SK-N-SH (cell line): ENCODE results near the gene XIRP2. TPM values are rescaled to one million over a fixed set of nuclear protein-coding genes. Genes with fewer than 3 reads are reported as not detected.

Experiments
- CTCF ChIA-PET: fragments of 300-600, 350-600 bp; formaldehyde crosslinking; extraction: SDS; loops from one replicate; lab custom pipeline; 2021; lab: Yijun Ruan, JAX
- POLR2A ChIA-PET: fragments of 350-600 bp; sonication (Branson Sonifier 250); formaldehyde crosslinking; extraction: SDS; loops from one replicate; lab custom pipeline; 2020; ENCODE audit warnings: antibody characterized with exemption, inconsistent platforms; lab: Yijun Ruan, JAX
- DNase-seq: peaks from one replicate; pipeline ENCODE4 v3.0.0; 2012
- H2AFZ ChIP-seq: fragments of 200-600 bp; sonication (generic); 2 replicates; pipeline ENCODE4 v1.8.1; 2016; ENCODE audit warnings: antibody characterized with exemption, mild to moderate bottlenecking, low read depth
- H3F3A ChIP-seq: fragments of 200-600 bp; sonication (generic); replicated peaks from 2 replicates; pipeline ENCODE3; 2016; ENCODE audit warnings: antibody characterized with exemption, mild to moderate bottlenecking; ENCODE audit not compliant: insufficient read depth
- H3K27ac ChIP-seq, 2 experiments: fragments of 200-500 bp in 1 of 2; fragments of 200-600 bp in 1 of 2; sonication (Bioruptor generic) in 1 of 2; sonication (generic), shearing (Covaris generic) in 1 of 2; 2 replicates each; pipeline versions ENCODE4 v1.5.1 to v1.6.1; 2014 to 2016; ENCODE audit warnings: low read depth in 2 of 2, inconsistent platforms in 1 of 2, low read length in 1 of 2, mild to moderate bottlenecking in 1 of 2, mixed read lengths in 1 of 2
- H3K27me3 ChIP-seq: fragments of 200-600 bp; sonication (generic), shearing (Covaris generic); 2 replicates; pipeline ENCODE4 v1.6.1; 2016; ENCODE audit warnings: mixed run types; ENCODE audit not compliant: insufficient read depth
- H3K36me3 ChIP-seq, 2 experiments: fragments of 200-500 bp in 1 of 2; fragments of 200-600 bp in 1 of 2; sonication (Bioruptor generic) in 1 of 2; sonication (generic) in 1 of 2; replicated peaks in 1 of 2; 2 replicates each; pipeline versions ENCODE3 to v1.5.1; 2014 to 2016; ENCODE audit warnings: low read length in 1 of 2, mild to moderate bottlenecking in 1 of 2; ENCODE audit not compliant: insufficient read depth in 2 of 2, control insufficient read depth in 1 of 2
- H3K4me1 ChIP-seq, 2 experiments: fragments of 200-500 bp in 1 of 2; fragments of 200-600 bp in 1 of 2; sonication (Bioruptor generic) in 1 of 2; sonication (generic), shearing (Covaris generic) in 1 of 2; 2 replicates each; pipeline versions ENCODE4 v1.5.1 to v1.6.1; 2014 to 2016; ENCODE audit warnings: low read depth in 1 of 2, low read length in 1 of 2, mixed run types in 1 of 2; ENCODE audit not compliant: insufficient read depth in 2 of 2, control insufficient read depth in 1 of 2
- H3K4me2 ChIP-seq: fragments of 200-600 bp; sonication (generic), shearing (Covaris generic); 2 replicates; pipeline ENCODE4 v1.6.1; 2017; ENCODE audit warnings: mixed run types
- H3K4me3 ChIP-seq, 2 experiments: fragments of 200-500 bp in 1 of 2; fragments of 200-600 bp in 1 of 2; sonication (Bioruptor generic) in 1 of 2; sonication (generic), shearing (Covaris generic) in 1 of 2; 2 replicates each; pipeline versions ENCODE4 v1.5.1 to v1.8.1; 2014 to 2016; ENCODE audit warnings: low read depth in 2 of 2, inconsistent platforms in 1 of 2, low read length in 1 of 2, mild to moderate bottlenecking in 1 of 2, mixed read lengths in 1 of 2, moderate library complexity in 1 of 2
- H3K79me2 ChIP-seq: fragments of 200-600 bp; sonication (generic); 2 replicates; pipeline ENCODE4 v1.8.1; 2017; ENCODE audit warnings: mild to moderate bottlenecking; ENCODE audit not compliant: insufficient read depth
- H3K9ac ChIP-seq: fragments of 200-600 bp; sonication (generic); 2 replicates; pipeline ENCODE4 v1.6.1; 2017; ENCODE audit warnings: mixed run types
- H3K9me2 ChIP-seq: fragments of 200-600 bp; sonication (generic); 2 replicates; pipeline ENCODE4 v1.6.1; 2017; ENCODE audit warnings: mixed run types
- H3K9me3 ChIP-seq: fragments of 200-600 bp; sonication (generic); 2 replicates; pipeline ENCODE4 v1.6.1; 2017; ENCODE audit warnings: mixed run types, mild to moderate bottlenecking, moderate library complexity
- H4K20me1 ChIP-seq: fragments of 200-600 bp; sonication (generic); 2 replicates; pipeline ENCODE4 v1.6.1; 2017; ENCODE audit warnings: mild to moderate bottlenecking, mixed run types; ENCODE audit not compliant: insufficient read depth
- CHD2 ChIP-seq: fragments of 150-350 bp; IDR thresholded peaks from 2 replicates; pipeline ENCODE4 v1.6.1; 2018; ENCODE audit warnings: low read length; ENCODE audit not compliant: partially characterized antibody
- ELF1 ChIP-seq: IDR thresholded peaks from 2 replicates; pipeline ENCODE4 v1.4.0; 2012
- FOXJ3 ChIP-seq: sonication (generic); formaldehyde crosslinking; IDR thresholded peaks from 2 replicates; pipeline ENCODE4 v1.5.1; 2020; ENCODE audit warnings: mild to moderate bottlenecking, missing genetic modification reagents
- FOXM1 ChIP-seq: IDR thresholded peaks from 2 replicates; pipeline ENCODE4 v1.4.0; 2012; ENCODE audit warnings: low read depth, mild to moderate bottlenecking
- GABPA ChIP-seq: IDR thresholded peaks from 2 replicates; pipeline ENCODE4 v1.4.0; 2012; ENCODE audit warnings: low read depth, mild to moderate bottlenecking
- GATA2 ChIP-seq: sonication (generic); formaldehyde crosslinking; IDR thresholded peaks from 2 replicates; pipeline ENCODE4 v1.5.0; 2020; ENCODE audit warnings: mild to moderate bottlenecking, missing genetic modification reagents
- JUND ChIP-seq: IDR thresholded peaks from 2 replicates; pipeline ENCODE4 v1.4.0; 2012
- MEF2A ChIP-seq: IDR thresholded peaks from 2 replicates; pipeline ENCODE4 v1.4.0; 2012; ENCODE audit warnings: low read depth, borderline replicate concordance
- MXI1 ChIP-seq: IDR thresholded peaks from 2 replicates; pipeline ENCODE4 v1.6.1; 2012; ENCODE audit warnings: mild to moderate bottlenecking, low read depth, low read length, improper control_type of control experiment
- NFIC ChIP-seq: IDR thresholded peaks from 2 replicates; pipeline ENCODE4 v1.4.0; 2012; ENCODE audit warnings: borderline replicate concordance
- POLR2AphosphoS5 ChIP-seq: IDR thresholded peaks from 2 replicates; pipeline ENCODE4 v1.6.1; 2012; ENCODE audit warnings: low read depth, low read length
- RAD21 ChIP-seq: IDR thresholded peaks from 2 replicates; pipeline ENCODE4 v1.6.1; 2012; ENCODE audit warnings: mild to moderate bottlenecking, low read length
- RCOR1 ChIP-seq: fragments of 150-350 bp; IDR thresholded peaks from 2 replicates; pipeline ENCODE4 v1.6.1; 2017; ENCODE audit warnings: antibody characterized with exemption, low read length
- REST ChIP-seq: IDR thresholded peaks from 2 replicates; pipeline ENCODE4 v1.6.1; 2012; ENCODE audit warnings: mild to moderate bottlenecking, low read depth, low read length, moderate library complexity
- RFX5 ChIP-seq: IDR thresholded peaks from 2 replicates; pipeline ENCODE4 v1.6.1; 2012; ENCODE audit warnings: mild to moderate bottlenecking, improper control_type of control experiment, low read length
- RXRA ChIP-seq: IDR thresholded peaks from 2 replicates; pipeline ENCODE4 v1.4.0; 2012; ENCODE audit warnings: low read depth, mild to moderate bottlenecking, borderline replicate concordance
- SIN3A ChIP-seq: IDR thresholded peaks from 2 replicates; pipeline ENCODE4 v1.6.1; 2012; ENCODE audit warnings: low read depth, mild to moderate bottlenecking, low read length, moderate library complexity, borderline replicate concordance
- SMC3 ChIP-seq: IDR thresholded peaks from 2 replicates; pipeline ENCODE4 v1.6.1; 2012; ENCODE audit warnings: low read depth, low read length, improper control_type of control experiment
- TAF1 ChIP-seq: IDR thresholded peaks from 2 replicates; pipeline ENCODE4 v1.6.1; 2012; ENCODE audit warnings: low read depth, mild to moderate bottlenecking, low read length, moderate library complexity, borderline replicate concordance
- TCF12 ChIP-seq: IDR thresholded peaks from 2 replicates; pipeline ENCODE4 v1.4.0; 2012
- TEAD4 ChIP-seq: IDR thresholded peaks from 2 replicates; pipeline ENCODE4 v1.4.0; 2012; ENCODE audit warnings: mild to moderate bottlenecking, borderline replicate concordance; ENCODE audit not compliant: insufficient read depth
- USF2 ChIP-seq: fragments of 150-350 bp; IDR thresholded peaks from 2 replicates; pipeline ENCODE4 v1.6.1; 2017; ENCODE audit warnings: antibody characterized with exemption, low read length, low read depth, borderline replicate concordance
- WGBS: methylation state at CpG from one replicate; pipeline ENCODE4 v1.1.6; 2017; ENCODE audit warnings: low lambda C conversion rate; 5-methylcytosine and 5-hydroxymethylcytosine counted together
- polyA plus RNA-seq, 3 experiments: library from polyadenylated mRNA; depleted of rRNA; stranded (reverse); fragments of >200 nt; gene quantifications; 2 replicates each; pipeline ENCODE4 v1.2.3, GENCODE V29; 2012

Gene XIRP2
- polyA plus RNA-seq, 1 of the 3 experiments (the other 2 are of a cell fraction) = 0.02 TPM

DNA sequence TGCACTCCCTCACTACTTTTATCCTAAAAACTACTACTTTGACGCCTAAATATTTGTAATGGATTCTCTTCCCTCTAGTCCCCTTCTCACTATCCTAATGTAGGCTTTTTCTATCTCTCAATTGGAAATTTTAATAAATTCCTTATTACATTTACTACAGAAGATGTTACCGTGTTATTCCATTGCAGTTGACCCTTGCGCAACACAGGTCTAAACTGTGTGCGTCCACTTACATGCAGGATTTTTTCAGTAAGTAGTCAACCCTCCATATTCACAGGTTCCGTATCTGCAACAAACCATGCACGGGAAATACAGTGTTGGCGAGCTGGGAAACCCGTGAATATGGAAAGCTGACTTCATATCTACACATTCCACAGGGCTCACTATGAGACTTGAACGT is 239.8 kb downstream of the XIRP2 start:
- WGBS = 93% methylated on average over 9 of the region's 9 CpGs
- Histone ChIP-seq H3K27me3 (no peaks in the 10 kb centered on the region), H3K9ac (no peak overlapping the region), H2AFZ (no peak overlapping the region), H4K20me1 (no peaks in the 10 kb centered on the region), H3K4me2 (no peak overlapping the region), H3K79me2 (no peaks in the 10 kb centered on the region), H3K36me3 (no peaks in the 10 kb centered on the region), H3F3A (no peaks in the 10 kb centered on the region), H3K9me3 (no peaks in the 10 kb centered on the region), H3K9me2 (no peaks in the 10 kb centered on the region), H3K27ac (no peak overlapping the region), H3K4me3 (no peak overlapping the region), H3K4me1 (no peaks in the 10 kb centered on the region; a peak in 1 of 4 replicates)
- ChIA-PET POLR2A (no interaction called here), CTCF (interaction anchor here (1.0 kb wide), 1 partner anchor 23 kb away, joined by 3 read pairs; no protein-coding TSS in a partner anchor)
- no peak for TF ChIP-seq MXI1
- TF ChIP-seq GABPA = no peak
- no peak for TF ChIP-seq TCF12
- TF ChIP-seq TAF1 = no peak
- TF ChIP-seq REST = no peak
- no peak for TF ChIP-seq RFX5
- no peak for TF ChIP-seq FOXM1
- TF ChIP-seq TEAD4 = no peak
- TF ChIP-seq USF2 = no peak
- TF ChIP-seq NFIC = no peak
- TF ChIP-seq POLR2AphosphoS5 = no peak
- no peak for TF ChIP-seq SMC3
- no peak for TF ChIP-seq RAD21
- TF ChIP-seq RXRA = no peak
- TF ChIP-seq MEF2A = no peak
- TF ChIP-seq CHD2 = no peak
- no peak for TF ChIP-seq RCOR1
- DNase-seq = no peak

DNA sequence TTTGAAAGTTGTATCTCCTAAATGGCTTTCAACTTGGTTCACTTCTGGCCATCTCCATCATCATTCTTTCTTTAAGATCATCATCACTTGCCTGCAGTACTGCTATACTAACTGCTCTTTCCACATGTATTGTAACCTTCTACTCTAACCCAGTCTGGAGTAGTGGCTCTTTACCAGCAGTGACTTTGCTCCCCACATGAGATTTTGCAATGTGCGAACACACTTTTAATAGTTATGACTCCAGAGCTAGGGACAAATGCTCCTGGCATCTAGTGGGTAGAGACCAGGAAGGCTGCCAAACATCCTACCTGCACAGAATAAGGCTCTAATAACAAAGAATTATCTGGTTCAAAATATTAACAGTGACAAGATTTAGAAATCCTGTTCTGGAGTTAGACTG is 243.8 kb downstream of the XIRP2 start:
- no peak overlapping the region for H3K9ac ChIP-seq
- no peak for DNase-seq
- H3K79me2 ChIP-seq = no peaks in the 10 kb centered on the region
- no peaks in the 10 kb centered on the region for H3K9me3 ChIP-seq
- no peaks in the 10 kb centered on the region for H3K36me3 ChIP-seq
- no peak overlapping the region for H3K4me3 ChIP-seq
- H3K27ac ChIP-seq = no peak overlapping the region
- ChIA-PET POLR2A (no interaction called here), CTCF (no interaction called here)
- no peaks in the 10 kb centered on the region for H3K27me3 ChIP-seq
- no peaks in the 10 kb centered on the region for H3K9me2 ChIP-seq
- no peaks in the 10 kb centered on the region for H4K20me1 ChIP-seq
- peaks cover 17% of the 10 kb centered on the region for H3F3A ChIP-seq
- no peak overlapping the region for H3K4me2 ChIP-seq
- H3K4me1 ChIP-seq = peaks cover 0 to 16% of the 10 kb centered on the region in 2 experiments; a peak in 2 of 4 replicates
- 100% methylated on average over 1 of the region's 1 CpG for WGBS
- H2AFZ ChIP-seq = no peak overlapping the region
- TF ChIP-seq TCF12 = no peak
- TF ChIP-seq RXRA = no peak
- TF ChIP-seq REST = no peak
- TF ChIP-seq RAD21 = no peak
- TF ChIP-seq JUND = no peak
- no peak for TF ChIP-seq SIN3A
- TF ChIP-seq ELF1 = no peak
- TF ChIP-seq GATA2 (CRISPR knock-in tag) = no peak
- no peak for TF ChIP-seq FOXJ3 (CRISPR knock-in tag)
